ENCODE measurements around the gene ZNF141. TPM values are rescaled to one million over a fixed set of nuclear protein-coding genes. Genes with fewer than 3 reads are reported as not detected.

Gene ZNF141
- total and polyA plus RNA-seq, 2 of the 8 experiments (the other 6 are each of a cell fraction or from before 2014, with no cell fraction given) = 8.5 to 50.8 TPM

GRCh38 chr4:288891-289290 is 48.7 kb upstream of the ZNF141 start (continued):
- TF ChIP-seq CHD7 (IDR thresholded peaks at IDR 0.05; ENCODE audit: insufficient replicate concordance, low read length) = no peak
- no peak for TF ChIP-seq POLR2AphosphoS5 (IDR thresholded peaks at IDR 0.05; ENCODE audit: low read depth, low read length)
- TF ChIP-seq CEBPB (IDR thresholded peaks at IDR 0.05; ENCODE audit: low read depth, low read length) = no peak
- TF ChIP-seq CHD1 (IDR thresholded peaks at IDR 0.05; ENCODE audit: low read depth, low read length) = no peak
- TF ChIP-seq CBX8 (IDR thresholded peaks at IDR 0.05; ENCODE audit: borderline replicate concordance, low read depth, low read length) = no peak
- no peak for TF ChIP-seq FOSL1 (IDR thresholded peaks at IDR 0.05; ENCODE audit: insufficient read depth, low read depth, low read length)
- no peak for TF ChIP-seq JUND (IDR thresholded peaks at IDR 0.05; ENCODE audit: low read length)
- no peak for TF ChIP-seq CREB1 (IDR thresholded peaks at IDR 0.05)
- no peak for TF ChIP-seq KDM5A (IDR thresholded peaks at IDR 0.05; ENCODE audit: low read length)
- TF ChIP-seq BRCA1 (IDR thresholded peaks at IDR 0.05; ENCODE audit: low read depth, low read length) = no peak
- TF ChIP-seq RNF2 (IDR thresholded peaks at IDR 0.05; ENCODE audit: borderline replicate concordance, low read depth, low read length, missing control alignments, poor library complexity, severe bottlenecking) = no peak
- TF ChIP-seq RAD21 (IDR thresholded peaks at IDR 0.05 in 1 of 2, conservative IDR thresholded peaks at IDR 0.05 in 1 of 2; ENCODE audit: low read depth in 2 of 2, low read length in 2 of 2) = no peak
- TF ChIP-seq YY1 (IDR thresholded peaks at IDR 0.05; ENCODE audit: low read depth, low read length) = no peak

Measured in H1 (cell line).